ENCODE measurements around the gene RAB12. TPM values are rescaled to one million over a fixed set of nuclear protein-coding genes. Genes with fewer than 3 reads are reported as not detected.

The RAB12 gene
- total RNA-seq, 1 experiment from 2014 or later, result 32.7 TPM

GRCh38 chr18:8584798-8585197 is 24.4 kb upstream of the RAB12 start:
- Histone ChIP-seq H3K9me3 (ENCODE audit: control insufficient read depth in 1 of 2, insufficient read depth in 1 of 2, low read depth in 1 of 2, low read length in 2 of 2) (no peaks in the 10 kb centered on the region), H3K36me3 (ENCODE audit: control insufficient read depth in 1 of 2, insufficient read depth in 2 of 2, low read length in 2 of 2) (no peaks in the 10 kb centered on the region), H3K27ac (ENCODE audit: low read depth, low read length) (no peak overlapping the region), H3K4me2 (ENCODE audit: low read length) (no peak overlapping the region), H2AFZ (ENCODE audit: low read depth, low read length, poor library complexity, severe bottlenecking) (no peak overlapping the region), H3K9me2 (ENCODE audit: insufficient read depth) (no peaks in the 10 kb centered on the region), H3K4me1 (ENCODE audit: control insufficient read depth in 1 of 2, insufficient read depth in 2 of 2, low read length in 2 of 2) (no peaks in the 10 kb centered on the region), H4K20me1 (ENCODE audit: insufficient read depth) (no peaks in the 10 kb centered on the region), H3K4me3 (replicated peaks in 1 of 2; ENCODE audit: low read depth in 1 of 2, low read length in 2 of 2) (no peak overlapping the region), H3K27me3 (ENCODE audit: insufficient read depth, low read length) (peaks cover 5% of the 10 kb centered on the region; the same call in 1 of the 2 replicates), H3K9ac (ENCODE audit: low read length) (no peak overlapping the region), H3K79me2 (ENCODE audit: insufficient read depth, low read length) (no peaks in the 10 kb centered on the region)
- RAD21 ChIA-PET (ENCODE audit: low non-redundant PET in 1 of 2, low total read pairs in 2 of 2, uncharacterized antibody in 2 of 2, unreplicated experiment in 2 of 2), result no interaction called here
- ATAC-seq (no peak), DNase-seq (ENCODE audit: low read depth, low spot score) (no peak)
- no peak for TF ChIP-seq CBX3 (IDR thresholded peaks at IDR 0.05; ENCODE audit: low read depth)
- no peak for TF ChIP-seq ZFX (IDR thresholded peaks at IDR 0.05)
- no peak for TF ChIP-seq ELF1 (IDR thresholded peaks at IDR 0.05; ENCODE audit: borderline replicate concordance, low read depth)
- no peak for TF ChIP-seq SRF (IDR thresholded peaks at IDR 0.05; ENCODE audit: low read depth)
- TF ChIP-seq YY1 (IDR thresholded peaks at IDR 0.05; ENCODE audit: extremely low read depth, insufficient replicate concordance, low read depth, low read length), result no peak
- no peak for TF ChIP-seq CTCF (IDR thresholded peaks at IDR 0.05 in 2 of 3, conservative IDR thresholded peaks at IDR 0.05 in 1 of 3; ENCODE audit: borderline replicate concordance in 1 of 3, insufficient read depth in 1 of 3, low read depth in 2 of 3, low read length in 2 of 3)
- TF ChIP-seq MAX (IDR thresholded peaks at IDR 0.05), result no peak
- TF ChIP-seq POLR2AphosphoS5 (IDR thresholded peaks at IDR 0.05; ENCODE audit: low read depth, low read length), result no peak
- no peak for TF ChIP-seq EZH2phosphoT487 (IDR thresholded peaks at IDR 0.05; ENCODE audit: borderline replicate concordance)
- no peak for TF ChIP-seq POLR2A (IDR thresholded peaks at IDR 0.05; ENCODE audit: borderline replicate concordance, extremely low read depth, insufficient read depth, insufficient read length)
- TF ChIP-seq TCF7L2 (IDR thresholded peaks at IDR 0.05; ENCODE audit: borderline replicate concordance, extremely low read depth, insufficient read depth, insufficient read length), result no peak
- POLR2A ChIA-PET, result no interaction called here
- no TSS peak for BruUV-seq (replicated peaks)
- CTCF ChIA-PET, result no interaction called here
- intact Hi-C loops (cut with micrococcal nuclease), result no loop called here
